Measurements from ENCODE around the gene TUBA4A.
A peak's percentile ranks its signal among the peaks of the same experiment; 100 is the strongest.
"Not testable (repeated sequence)": the region's sequence is repeated elsewhere in the genome, so short reads cannot be mapped to it uniquely, and the experiment has no call there.

The TUBA4A gene

DNA sequence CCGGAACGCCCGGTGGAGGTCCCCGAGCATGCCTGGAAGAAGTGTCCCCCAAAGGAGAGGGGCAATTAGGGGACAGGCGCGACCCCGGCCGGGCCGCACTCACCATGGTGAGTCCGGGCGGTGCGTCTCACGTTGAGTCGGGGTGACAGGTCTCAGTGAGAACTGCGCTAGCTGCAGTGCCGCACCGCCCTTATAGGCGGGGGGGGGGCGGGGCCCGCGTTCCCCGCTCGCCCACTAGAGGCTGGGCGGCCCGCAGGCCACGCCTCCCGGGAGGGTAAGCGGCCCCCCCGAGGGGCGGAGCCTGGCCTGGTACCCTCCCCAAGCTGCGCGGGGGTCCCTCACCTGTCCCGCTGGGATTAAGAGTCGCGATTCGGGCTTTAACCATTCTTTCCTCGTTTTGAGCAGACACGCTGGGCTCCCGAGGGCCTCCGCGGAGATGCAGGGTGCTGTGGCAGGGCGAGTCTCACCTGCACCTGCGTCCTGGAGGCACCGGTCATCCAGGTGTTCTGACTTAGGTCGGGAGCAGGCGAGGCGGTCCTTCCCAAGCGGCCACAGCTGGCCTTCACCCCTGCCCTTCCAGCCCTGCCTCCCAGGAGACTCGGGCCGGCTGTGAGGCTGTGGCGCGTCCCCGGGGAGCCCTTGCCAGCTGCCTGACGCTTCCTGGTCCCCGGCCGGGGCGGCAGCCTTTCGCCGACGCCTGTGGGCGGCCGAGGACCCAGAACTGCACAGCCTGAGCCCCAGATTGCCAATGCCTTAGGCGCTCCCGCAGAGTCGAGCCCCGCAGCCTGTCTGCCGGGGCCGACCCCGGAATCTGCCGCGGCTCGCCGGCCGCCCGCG, at the start of gene TUBA4A:
TSS of gene TUBA4A (minus strand) at position 166 of the 837 bp plus-strand sequence. CDS start at position 106, 60 bp downstream.
- peak; percentile 84 for DNase-seq

DNA sequence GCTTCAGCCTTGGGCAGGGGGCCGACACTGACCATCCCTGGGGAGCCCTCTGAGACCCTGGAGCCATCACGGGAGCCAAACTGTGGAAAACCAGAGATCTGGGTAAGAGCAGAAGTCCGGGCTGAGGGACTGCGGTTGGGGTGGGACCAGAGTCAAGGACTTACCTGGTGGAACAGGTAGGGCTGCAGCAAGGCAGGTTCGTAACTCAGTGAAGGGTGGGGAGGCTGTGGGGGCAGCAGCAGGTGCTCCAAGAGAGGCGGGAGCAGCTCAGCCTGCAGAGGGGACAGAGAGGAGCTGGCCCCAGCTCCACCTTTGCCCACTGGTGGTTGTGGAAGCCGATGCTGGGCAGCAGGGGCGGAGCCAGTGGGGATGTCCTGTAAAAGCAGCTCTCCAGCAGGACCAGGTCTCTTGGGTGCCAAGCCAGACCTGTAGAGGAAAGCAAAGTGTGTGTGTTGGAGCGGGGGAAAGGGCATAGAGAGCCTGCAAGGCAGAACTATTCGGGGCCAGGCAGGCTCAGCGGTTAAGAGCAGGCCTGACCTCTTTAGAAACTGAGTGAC, 48.8 kb upstream of the TUBA4A start:
- no peak for DNase-seq

DNA sequence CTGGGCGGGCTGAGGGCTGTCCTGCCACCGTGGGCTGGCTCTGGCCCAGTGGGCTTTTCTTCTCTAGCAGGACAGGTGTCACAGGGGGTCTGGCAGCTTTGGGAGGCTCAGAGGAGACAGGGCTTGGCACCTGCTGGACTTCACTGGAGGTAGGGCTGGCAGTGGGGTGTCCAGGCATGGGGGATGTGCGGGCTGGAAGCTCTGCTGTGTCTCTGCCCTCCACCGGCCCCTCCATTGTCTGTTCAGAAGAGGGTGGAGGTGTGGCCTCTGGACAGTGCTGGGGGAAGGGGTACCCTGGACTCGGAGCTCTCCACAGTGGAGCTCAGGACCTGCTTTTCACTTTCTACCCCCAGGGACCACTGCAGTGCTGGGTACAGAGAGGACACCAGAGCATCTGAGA, 46.3 kb upstream of the TUBA4A start:
- DNase-seq = no peak

DNA sequence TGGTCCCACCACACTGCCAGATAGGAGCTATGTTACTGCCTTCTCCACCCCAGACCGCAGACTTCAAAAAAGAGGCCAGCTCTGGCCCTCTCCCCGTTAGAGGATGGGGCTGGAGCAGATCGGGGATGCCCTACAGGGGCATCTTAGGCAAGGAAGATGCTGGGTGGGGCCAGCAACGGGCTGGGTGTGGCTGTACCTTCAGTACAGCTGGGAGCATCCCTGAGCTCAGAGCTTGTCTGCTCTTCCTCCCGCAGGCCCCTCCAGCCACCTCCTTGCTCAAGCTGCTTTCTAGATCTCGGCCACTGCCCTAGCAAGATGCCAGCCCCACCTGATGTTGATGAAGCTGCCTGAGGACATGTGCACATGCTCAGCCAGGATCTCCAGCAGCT, 45.6 kb upstream of the TUBA4A start:
- no peak for DNase-seq

DNA sequence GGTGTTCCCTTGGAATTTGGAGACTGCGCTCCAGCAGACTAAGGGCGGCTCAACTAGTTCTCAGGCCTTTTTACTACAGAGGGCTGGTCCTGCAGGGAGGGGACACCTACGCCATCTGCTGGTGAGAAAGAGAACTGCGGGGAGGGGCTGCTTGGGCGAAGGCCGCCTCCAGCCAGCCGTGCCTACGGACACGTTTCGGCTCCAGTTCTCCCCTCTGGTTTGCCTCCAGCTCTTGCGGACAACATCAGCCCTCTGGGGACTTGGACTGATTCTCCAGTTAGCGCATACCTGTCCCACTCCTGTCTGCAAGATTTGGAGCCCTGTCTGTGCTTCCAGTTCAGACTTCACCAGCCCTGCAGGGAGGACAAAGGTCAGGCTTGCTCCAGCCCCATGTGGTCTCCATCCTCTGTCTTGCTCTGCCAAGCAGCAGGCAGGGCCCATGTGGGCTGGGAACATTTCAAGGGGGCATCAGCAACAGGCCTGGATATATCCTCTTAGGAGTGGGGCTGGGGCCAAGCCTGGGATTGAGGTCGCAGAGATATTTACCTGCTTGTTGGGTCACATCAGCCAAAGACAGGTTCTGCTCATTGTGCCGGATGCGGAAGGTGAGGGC, 45.1 kb upstream of the TUBA4A start:
- no peak for DNase-seq

DNA sequence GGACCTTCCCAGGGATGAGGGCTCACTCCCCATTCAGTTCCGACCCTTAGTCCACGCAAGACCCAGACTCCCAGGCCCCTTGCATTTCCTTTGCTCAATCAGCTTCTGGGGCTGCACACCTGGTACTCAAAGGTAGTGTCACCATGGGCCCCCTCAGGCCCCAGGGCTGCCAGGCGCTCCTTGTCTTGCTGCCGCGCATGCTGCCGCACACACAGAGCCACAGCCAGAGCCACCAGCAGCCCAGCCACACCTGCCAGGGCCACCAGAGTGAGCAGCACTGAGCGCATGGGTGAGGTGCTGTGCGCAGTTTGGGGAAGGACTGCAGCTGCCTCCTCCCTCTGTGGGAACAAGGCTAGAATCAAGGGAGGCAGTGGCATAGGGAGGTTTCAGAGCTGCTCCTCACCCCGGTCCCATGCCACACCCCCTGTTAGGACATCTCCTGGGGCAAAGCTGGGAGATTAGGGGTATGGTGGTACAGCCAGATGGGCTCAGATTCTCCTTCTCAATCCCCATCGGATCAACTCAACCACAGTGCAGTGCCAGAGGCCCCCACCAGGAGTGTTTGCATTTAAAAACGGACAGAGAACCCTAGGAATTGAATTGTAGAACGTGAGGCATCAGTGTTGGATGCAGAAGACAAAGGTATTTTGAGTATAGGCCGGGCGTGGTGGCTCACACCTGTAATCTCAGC, 44.2 kb upstream of the TUBA4A start:
- DNase-seq = no peak

DNA sequence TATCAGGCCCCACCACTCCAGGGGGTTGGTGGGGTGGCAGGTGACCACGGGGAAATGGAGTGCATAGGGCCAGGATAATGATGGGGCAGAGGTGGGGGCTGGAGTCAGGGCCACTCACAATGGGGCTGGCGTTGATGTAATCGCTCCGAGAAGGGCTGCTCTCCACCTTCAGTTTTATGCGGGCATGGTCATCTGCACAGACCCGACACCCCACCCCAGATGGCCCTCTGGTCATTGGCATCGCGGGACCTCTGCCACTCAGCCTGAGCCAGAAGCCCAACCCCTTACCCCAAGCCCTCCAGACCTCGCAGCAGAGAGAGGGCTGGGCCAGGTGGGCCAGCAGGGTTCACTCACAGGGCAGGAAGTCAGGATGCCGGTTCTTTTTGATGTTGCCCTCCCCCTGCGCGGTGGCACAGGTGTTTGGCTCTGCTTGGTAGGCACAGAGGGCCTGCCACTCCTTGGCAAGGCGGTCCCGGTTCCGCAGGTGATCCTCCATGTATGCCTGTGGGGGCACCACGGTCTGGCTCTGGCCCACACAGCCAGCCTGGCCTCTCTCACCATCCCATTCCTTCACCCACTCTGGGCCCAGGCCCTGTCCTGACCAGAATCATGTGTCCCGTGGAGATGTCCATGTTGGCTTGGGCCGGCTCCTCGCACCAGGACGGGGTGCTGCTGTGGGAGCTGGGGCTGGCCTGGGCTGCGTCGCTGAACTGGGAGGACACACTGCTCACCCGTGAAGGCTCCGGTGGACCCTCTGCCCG, 43.1 kb upstream of the TUBA4A start:
- no peak for DNase-seq

DNA sequence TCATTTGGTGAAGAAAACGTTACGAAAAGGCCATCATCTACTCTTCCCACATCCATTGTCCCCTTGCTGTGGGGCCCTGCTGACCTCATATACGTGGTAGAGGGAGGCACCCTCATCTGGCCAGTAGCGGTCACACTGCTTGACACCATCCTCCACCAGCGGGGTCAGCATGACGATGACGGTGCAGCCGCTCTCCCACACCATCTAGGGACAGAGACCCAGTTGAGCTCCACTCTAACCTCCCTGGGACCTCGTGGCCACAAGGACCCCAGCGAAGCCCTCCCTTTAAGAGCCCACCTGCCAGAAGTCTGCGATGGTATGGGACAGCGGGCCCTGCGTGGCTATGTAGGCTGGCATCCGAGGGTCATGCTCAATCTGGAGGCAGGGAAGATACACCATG, 42.4 kb upstream of the TUBA4A start:
- no peak for DNase-seq

DNA sequence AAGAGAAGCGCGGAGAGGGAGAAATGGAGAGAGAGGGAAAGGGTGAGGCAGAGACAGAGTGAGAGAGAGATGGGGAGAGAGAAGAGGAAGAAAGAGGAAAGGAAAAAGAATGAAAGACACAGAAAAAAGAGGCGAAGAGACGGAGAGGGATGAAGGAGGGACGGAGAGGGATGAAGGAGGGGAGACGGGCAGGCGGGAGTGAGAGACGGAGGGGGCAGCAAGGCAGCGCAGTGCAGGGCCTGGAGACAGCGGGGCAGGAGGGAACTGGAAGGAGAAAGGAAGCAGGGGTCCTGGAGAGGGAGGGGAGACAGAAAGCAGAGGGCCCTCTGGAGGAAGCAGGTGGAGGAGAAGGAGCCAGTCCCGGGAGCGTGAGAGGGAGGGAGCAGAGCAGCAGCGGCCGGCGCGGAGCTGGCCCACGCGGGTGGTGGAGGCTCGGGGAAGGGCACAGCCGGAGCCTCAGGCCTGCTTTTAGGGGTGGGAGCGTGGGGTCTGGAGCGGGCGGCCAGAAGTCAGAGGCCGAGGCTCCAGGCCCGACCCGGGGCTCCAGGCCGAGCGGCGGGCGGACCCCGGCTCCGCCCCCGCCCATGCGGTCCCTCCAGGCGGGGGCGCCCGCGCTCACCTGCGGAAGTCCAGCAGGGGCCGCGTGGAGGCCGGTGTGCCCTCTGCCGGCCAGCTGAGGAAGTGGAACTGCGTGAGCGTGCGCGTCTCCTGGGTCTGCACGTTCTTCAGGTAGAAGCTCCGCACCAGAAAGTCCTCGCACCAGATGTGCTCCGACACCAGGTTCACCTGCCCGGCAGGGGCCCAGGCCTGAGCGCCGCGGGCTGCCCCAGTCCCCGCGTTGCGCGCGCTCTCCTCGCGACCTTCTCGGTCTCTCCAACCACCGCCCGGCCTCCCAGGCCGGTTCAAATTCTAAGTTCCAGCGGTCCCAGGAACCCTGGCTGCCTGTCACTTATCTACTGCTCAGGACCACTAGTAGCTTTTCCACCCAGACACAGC, 40.9 kb upstream of the TUBA4A start:
- DNase-seq = peak; percentile 69

DNA sequence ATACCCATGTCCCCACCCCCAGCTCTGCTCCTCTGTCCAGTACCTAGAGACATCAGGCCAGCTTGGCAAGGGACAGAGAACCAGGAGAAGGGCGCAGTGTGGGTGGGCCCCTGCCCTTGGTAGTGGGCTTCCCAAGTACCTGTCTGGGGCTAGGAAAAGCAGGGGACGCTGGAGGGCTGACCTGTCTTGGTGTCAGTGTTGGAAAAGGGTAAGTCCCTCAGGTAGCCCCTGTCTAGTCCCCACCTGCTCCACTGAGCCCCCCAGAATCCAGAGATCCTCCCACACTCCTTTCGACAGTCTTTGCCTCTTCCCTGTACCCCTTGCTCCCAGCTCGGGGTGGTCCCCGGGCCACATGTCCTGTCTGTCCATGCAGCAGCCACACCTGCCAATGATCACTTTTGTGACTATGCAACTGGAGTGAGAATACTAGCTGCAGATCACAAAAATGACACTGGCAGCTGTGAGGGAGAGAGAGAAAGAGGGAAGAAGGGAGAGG, 40.1 kb upstream of the TUBA4A start:
- DNase-seq = no peak

DNA sequence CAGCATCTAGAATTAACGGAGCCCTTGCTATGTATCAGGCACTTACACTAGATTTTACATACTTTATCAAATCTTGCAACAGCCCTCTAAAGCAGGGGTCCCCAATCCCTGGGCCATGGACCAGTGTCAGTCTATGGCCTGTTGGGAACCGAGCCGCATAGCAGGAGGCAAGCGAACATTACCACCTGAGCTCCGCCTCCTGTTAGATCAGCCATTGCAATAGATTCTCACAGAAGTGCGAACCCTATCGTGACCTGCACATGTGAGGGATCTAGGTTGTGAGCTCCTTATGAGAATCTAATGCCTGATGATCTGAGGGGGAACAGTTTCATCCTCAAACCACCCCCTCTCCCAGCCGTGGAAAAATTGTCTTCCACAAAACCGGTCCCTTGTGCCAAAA, 38.9 kb upstream of the TUBA4A start:
- no peak for DNase-seq

DNA sequence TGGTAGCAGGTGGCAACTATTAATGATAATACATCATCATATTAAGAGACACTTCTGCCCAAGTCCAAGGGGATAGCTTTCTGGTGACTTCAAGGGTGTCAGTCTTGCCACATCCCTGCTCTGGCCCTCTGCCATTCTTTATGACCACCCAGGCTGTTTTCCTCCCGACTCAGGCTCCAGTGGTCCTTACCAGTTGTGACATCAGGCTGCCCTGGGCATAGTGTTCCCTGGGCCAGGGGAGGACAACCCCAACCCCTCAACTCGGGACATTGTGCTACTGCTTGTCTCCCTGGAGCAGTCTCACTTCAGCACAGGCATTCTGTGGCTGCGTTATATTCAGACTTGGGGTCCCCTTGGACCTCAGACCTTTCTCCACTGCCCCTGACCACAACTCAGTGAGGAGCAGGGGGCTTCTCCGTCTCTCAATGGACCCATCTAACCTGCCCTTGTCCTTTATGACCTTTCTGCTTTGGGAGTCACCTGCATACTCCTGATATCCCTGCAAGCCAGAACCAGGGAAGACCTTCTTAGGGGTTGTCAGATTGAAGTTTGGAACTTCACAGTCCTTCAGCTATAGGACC, 38.3 kb upstream of the TUBA4A start:
- no peak for DNase-seq

DNA sequence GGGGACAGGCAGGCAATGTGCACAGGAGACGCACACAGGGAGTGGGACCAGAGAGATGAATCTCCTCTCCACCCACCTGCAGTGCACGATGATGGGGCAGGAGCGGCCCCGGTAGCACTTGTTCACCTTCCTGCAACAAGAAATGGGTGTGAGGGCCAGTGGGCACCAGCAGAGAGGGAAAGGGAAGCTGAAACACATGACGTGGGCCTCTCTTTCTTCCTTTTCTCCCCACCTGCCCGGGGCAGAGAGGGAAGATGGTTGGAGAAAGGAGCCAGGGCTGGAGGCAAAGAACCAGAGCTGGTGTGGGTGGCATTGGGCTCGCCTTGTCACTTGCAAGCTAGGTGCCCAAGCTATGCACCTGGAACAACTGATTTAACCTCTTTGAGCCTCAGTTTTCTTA, 37.7 kb upstream of the TUBA4A start:
- DNase-seq = no peak

DNA sequence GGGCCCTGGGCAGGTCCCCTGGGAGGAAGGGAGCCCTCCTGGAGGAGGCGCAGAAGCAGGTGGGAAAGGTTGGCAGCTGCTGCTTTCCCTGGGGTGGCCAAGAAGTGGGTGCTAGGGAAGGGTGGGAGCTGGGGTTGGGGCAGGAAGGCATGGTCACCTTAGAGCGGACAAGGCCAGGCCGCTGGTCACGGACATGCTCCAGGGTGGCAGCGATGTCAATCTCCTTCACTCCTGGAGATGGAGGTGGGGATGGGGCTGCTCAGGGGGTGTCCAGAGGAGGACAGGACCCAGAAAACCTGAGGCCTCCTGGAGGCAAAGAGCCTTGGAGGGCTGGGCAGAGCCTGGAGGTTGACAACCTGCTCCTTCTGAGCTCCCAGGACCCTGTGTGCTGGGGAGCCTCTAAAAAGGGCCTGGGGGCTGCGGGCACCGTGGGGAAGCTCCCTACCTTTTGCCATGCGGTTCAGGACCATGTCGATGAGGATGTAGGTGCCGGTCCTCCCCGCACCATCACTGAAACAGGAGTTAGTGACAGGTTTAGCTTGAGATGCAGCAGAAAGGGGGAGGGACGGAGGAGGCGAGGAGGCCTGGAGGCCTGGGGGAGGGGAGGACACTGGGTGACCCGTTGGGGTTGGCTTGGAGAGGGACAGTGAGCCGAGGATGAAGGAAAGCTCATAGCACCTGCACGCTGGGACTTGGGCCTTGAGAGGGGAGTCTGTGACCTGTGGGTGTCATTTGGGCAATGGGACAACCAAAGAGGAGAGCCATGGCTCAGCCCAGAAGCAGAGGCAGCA, 36.9 kb upstream of the TUBA4A start:
- no peak for DNase-seq

DNA sequence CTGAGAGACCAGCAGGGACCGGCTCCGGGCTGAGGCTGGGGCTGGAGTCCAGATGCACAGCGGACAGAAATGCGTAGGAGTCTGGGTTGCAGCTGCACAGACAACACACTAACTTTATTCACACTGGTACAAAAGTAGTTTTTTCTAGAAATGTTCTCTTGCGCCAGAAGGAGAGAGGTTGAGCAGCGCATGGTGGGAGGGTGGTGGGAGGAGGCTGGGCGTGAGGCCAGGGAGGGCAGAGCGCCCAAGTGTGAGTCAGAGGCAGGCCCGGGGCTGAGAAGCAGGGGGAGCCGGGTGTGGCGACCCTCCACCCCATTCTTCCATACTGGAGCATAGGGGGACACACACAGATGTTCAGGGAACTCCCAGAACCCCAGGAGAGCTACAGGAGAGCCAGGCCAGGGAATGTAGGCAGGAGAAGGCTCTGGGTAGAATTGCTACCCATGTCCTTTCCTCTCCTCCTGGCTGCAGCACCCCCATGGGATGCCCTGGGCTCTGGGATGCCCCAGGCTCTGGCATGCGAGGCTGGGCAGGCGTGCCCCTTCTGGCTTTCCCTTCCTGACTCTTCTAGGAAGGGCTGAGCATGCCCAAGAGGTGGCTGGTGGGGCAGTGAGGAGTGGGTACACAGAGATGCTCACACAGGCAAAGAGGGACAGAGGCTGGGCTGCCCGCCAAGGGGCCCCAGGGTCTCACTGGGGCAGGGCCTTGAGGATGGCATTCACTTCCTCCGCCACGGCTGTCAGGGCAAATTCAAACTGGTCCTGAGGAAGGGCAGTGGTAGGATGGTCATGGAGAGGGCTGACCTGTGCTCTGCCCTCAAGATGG, 36.0 kb upstream of the TUBA4A start:
- no peak for DNase-seq

DNA sequence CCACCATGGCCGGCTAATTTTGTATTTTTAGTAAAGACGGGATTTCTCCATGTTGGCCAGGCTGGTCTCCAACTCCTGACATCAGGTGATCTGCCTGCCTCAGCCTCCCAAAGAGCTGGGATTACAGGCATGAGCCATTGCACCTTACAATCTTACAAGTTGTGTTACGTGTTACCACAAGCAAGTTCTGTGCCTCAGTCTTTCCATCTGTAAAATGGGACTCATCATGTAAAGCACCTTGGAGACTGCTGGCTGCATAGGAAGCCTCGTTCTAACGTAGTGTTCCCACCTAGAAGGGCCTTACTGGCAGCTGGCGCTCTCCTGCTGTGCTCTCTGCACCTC, 35.4 kb upstream of the TUBA4A start:
- DNase-seq = no peak

DNA sequence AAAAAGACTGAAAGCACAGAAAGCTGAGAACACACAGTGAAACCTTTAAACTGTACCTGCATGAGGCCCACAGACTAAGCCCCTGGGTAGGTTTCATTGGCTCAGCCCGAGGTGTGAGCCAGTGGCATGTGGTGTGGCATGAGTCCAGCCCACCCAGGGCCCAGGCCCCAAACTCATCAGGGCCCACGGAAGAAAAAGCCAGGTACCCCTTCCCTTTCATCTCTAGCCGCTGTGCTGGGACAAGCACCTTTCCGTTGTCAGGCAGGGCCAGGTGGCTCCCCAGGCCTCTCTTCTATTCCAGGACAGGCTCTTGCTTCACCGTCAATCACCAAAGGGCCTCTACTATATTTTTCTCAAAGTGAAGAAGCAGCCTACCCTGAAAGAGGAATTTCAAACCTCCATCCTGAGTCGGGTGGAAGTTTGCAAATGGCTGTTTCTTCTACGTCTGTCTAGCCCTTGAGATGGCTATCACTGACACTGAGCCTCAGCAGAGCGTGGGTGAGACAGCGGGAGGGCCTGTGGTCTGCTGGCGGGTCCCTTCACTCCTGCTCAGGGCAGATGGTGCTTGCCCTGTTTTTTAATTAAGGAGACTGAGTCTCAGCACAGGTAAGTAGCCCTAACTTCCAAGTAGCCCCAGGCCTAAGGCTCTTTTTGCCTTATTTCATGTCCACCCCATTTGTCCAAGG, 34.0 kb upstream of the TUBA4A start:
- no peak for DNase-seq

DNA sequence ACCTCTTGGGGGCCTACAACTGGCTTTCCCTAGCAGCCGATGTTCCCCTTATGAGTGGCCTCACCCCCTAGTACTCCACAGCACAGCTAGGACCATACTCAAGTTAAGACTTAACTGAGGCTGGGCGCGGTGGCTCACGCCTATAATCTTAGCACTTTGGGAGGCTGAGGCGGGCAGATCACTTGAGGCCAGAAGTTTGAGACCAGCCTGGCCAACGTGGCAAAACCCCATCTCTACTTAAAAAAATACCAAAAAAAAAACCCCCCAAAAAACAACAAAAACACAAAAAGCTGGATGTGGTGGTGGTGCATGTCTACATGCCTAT, 33.4 kb upstream of the TUBA4A start:
- not testable (repeated sequence) for DNase-seq

Measured in NCI-H2171 (cell line).